ENCODE results near the gene PCSK5.

PCSK5 gene

DNA sequence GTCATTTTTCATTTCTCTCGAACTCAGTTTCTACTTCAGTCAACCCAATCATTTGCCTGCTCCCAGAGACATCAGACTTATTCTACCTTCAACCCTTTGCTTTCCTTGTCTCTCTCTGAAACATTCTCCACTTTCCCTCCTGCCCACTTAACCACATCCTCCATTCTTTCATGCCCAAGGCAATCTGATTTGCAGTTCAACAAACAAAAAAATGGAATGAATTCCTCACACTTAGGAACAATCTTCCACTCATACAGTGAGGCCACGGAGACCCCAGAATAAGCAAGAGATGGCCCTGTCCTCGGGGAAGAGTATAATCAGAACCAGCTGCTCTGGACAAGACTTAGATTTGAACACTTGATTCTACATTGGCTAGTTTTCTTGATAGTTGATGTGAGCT is 323.3 kb downstream of the PCSK5 start:
- TF ChIP-seq, protein P1, sequence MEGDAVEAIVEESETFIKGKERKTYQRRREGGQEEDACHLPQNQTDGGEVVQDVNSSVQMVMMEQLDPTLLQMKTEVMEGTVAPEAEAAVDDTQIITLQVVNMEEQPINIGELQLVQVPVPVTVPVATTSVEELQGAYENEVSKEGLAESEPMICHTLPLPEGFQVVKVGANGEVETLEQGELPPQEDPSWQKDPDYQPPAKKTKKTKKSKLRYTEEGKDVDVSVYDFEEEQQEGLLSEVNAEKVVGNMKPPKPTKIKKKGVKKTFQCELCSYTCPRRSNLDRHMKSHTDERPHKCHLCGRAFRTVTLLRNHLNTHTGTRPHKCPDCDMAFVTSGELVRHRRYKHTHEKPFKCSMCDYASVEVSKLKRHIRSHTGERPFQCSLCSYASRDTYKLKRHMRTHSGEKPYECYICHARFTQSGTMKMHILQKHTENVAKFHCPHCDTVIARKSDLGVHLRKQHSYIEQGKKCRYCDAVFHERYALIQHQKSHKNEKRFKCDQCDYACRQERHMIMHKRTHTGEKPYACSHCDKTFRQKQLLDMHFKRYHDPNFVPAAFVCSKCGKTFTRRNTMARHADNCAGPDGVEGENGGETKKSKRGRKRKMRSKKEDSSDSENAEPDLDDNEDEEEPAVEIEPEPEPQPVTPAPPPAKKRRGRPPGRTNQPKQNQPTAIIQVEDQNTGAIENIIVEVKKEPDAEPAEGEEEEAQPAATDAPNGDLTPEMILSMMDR (IDR thresholded peaks at IDR 0.05; ENCODE audit: extremely low read depth, missing control alignments) = no peak
- DNase-seq (ENCODE audit: low spot score) = no peak

DNA sequence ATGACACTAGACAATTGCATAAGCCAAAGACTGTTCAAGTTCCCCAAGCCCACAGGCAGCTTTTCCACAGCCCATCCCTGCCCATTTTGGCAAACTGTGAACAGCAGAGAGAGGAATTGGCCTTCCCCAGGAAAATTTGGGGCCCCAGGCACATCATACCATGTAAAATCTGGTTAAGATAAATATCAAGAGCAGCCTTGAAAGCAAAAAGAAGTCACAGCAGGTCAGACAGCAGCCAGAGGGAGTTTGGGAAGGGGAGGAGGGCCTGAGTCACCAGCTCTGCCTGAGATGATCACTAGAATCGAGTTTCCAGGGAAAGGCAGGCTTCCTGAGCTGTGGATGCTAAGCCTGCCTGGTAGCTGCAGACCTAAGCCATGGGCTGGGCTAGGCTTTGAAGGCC is 324.6 kb downstream of the PCSK5 start:
- no peak for DNase-seq (ENCODE audit: low spot score)
- TF ChIP-seq, protein P1 (IDR thresholded peaks at IDR 0.05; ENCODE audit: extremely low read depth, missing control alignments) = no peak

DNA sequence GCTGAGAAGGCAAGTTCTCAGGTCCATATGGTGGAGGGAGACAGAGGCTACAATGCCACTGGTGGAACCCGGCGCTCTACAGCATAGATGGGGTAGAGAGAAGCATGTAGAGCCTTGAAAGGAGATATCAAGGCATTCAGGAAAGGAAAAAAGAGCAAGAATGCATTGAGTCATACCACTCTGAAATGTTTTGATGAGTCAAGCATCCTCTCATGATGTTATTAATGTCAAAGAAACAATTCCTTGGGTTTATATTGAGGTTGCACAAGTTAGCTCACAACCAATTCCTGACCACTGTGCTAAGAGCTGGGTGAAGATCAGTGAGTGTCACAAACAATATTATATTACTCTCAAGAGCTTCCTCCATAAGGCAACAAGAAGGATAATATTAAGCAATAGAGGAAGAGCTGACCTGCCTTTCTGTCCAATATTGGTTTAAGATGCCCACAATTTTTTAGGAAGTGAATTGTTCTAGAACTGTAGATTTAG is 325.7 kb downstream of the PCSK5 start:
- TF ChIP-seq, protein P1 (IDR thresholded peaks at IDR 0.05; ENCODE audit: extremely low read depth, missing control alignments) = no peak
- DNase-seq (ENCODE audit: low spot score) = no peak

DNA sequence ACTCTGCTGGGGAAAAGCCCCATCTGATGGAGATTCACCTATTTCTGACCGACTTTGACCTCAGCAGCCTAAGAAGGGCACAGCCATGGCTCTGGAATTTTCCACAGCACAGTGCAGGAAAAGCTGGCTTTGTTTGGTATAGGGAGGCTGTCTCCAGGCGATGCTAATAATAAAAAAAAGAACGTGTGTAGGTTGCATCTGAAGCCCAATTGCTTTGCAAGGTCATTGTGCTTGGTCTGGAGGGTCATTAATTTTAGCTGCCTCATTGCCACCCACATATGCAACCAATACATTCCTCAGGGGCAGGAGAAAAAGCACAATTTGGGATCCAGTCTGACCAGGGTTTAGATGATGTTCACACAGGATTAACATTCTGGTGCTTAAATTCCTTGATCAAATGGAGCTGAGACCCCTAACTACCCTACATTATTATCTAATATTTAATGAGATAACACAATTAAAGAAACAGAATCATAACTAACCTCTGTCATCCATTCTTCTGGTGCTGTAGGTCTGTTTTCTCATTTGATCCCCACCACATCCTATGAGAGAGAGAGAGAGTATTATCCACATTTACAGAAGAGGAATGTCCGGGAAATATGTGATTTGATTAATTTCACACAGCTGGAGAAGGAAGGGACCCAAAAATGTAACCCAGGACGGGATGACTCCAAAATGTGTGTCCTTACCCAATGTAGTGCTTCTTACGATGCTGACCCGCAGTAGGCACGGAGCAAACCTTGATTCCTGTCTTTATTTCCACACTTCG is 327.8 kb downstream of the PCSK5 start:
- TF ChIP-seq, protein P1 (IDR thresholded peaks at IDR 0.05; ENCODE audit: extremely low read depth, missing control alignments) = no peak
- DNase-seq (ENCODE audit: low spot score) = no peak

DNA sequence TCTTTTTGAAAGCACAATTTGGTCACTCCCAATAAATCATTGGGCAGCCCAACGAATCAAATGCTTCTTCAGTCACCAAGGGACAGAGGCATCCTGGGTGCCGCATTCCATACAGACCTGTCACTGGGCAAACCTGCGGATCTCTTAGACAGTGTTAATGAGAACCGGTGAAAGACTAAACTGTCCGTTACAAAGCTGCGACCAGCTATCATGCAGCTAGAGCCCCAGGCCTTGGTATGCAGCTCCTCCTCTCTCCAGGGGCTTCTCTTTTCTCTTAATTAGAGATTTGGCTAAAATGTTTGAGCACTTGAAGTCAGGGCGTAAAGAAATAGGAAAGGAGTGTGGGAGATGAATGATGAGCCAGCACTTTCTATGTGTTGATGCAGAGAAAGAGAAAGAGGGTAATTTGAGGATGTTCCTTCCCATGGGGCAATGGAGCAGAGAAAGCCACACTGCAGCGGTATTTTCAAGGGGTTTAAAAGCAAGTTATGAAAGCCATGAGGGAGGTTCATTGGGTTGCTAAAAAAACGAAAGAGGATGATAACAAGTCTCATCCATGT is 328.5 kb downstream of the PCSK5 start:
- TF ChIP-seq, protein P1 (IDR thresholded peaks at IDR 0.05; ENCODE audit: extremely low read depth, missing control alignments) = no peak
- DNase-seq (ENCODE audit: low spot score) = no peak

DNA sequence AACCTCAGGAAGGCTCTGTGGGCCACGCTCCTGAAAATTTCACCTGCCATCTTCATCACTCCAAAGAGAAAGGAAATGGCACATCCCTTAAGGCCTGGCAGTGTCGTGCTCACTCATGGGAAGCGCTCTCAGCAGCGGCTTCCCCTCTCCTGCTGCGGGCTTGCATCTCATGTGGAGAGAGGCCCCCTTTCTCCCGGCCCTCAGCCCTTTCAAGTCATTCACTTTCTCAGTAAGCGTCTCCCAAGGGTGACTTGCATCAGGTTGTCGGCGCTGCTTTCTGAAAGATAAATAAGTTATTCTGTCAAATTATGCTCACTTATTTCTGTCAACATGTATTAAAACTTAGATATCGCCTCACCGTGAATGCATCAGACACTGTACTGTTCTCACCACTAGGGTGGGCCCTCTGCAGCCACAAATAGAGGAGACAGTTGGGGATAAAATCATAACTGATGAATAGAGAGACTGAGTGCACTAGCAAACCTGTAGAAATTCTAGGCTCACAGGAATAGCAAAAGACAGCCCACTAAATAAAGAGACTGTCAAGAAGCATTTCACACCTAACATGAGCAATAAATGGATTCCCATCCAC is 329.2 kb downstream of the PCSK5 start:
- TF ChIP-seq, protein P1 (IDR thresholded peaks at IDR 0.05; ENCODE audit: extremely low read depth, missing control alignments) = no peak
- no peak for DNase-seq (ENCODE audit: low spot score)

DNA sequence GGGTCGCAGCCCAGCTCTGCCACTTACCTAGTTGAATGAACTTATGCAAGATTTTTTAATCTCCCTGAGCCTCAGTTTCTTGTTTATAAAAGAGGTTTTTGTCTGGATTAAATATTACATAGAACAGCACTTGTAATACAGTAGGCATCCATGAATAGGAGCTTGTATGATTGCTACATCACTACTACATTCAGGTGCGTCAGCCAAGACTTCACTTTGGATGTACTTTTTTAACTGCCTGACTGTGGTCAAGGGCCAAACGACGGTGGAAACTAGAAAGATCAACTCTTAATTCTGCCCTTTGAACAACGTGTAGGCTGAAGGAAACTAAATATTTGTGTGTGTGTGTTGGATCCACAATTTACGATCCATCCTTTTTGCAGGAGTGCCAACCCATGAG is 330.9 kb downstream of the PCSK5 start:
- no peak for DNase-seq (ENCODE audit: low spot score)
- TF ChIP-seq, protein P1 (IDR thresholded peaks at IDR 0.05; ENCODE audit: extremely low read depth, missing control alignments) = no peak

Measured in GM20000 (cell line).